ENCODE data around the gene IFNAR2.

The IFNAR2 gene

DNA sequence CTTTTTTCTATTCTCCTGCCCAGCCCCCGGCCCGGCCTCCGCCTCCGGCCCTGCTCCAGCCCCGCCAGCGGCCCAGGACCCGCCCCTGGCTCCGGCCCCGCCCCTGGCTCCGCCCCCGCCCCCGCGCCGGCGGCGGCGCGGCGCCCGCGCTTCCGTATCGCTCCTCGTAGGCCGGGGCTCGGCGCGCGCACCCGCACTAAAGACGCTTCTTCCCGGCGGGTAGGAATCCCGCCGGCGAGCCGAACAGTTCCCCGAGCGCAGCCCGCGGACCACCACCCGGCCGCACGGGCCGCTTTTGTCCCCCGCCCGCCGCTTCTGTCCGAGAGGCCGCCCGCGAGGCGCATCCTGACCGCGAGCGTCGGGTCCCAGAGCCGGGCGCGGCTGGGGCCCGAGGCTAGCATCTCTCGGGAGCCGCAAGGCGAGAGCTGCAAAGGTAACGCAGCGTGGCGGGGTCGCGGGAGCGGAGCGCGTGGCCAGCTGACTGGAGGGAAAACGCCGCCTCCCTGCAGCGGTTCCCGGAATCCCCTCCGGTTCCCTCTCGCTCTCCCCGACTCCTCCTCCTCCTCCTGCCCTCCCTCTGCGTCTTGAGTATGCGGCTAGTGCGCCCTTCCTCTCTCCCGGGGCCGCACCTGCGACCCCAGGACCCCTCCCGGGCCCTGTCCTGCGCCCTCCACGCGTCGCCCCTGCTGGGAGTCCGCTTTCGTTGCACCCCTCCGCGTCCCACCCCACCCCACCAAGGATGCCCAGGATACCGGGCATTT, at the start of gene IFNAR2:
Gene IFNAR2, plus strand, starts transcription at position 155 of the 761 bp plus-strand sequence. CDS start 11,985 bp downstream, outside the sequence.
- DNase-seq (ENCODE audit: low read depth): peak; percentile 74

DNA sequence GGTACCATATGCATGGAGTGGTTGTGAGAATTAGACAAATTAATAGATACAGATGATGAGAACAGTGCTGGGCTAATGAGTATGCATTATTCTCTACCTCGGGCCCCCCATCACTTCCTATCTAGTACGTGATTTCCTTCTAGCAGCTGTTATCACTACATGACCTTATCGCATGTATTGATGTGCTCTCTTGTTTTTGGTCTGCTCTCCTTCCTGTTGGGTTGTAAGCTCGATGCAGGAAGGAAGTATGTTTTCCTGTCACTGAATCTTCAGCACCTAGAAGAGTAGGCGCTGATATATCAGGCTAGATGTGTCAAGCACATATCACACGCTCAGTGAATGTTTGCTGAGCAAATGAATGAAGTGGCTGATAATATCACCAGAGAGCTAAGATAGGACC, 43.9 kb upstream of the IFNAR2 start:
- no peak for DNase-seq (ENCODE audit: low read depth)

- no peak for DNase-seq (ENCODE audit: low read depth)
Observed at GRCh38 chr21:33187276-33187675, 42.5 kb upstream of the IFNAR2 start.

GRCh38 chr21:33189237-33189636, 40.5 kb upstream of the IFNAR2 start:
- no peak for DNase-seq (ENCODE audit: low read depth)

GRCh38 chr21:33189824-33190223, 39.9 kb upstream of the IFNAR2 start:
- no peak for DNase-seq (ENCODE audit: low read depth)

DNA sequence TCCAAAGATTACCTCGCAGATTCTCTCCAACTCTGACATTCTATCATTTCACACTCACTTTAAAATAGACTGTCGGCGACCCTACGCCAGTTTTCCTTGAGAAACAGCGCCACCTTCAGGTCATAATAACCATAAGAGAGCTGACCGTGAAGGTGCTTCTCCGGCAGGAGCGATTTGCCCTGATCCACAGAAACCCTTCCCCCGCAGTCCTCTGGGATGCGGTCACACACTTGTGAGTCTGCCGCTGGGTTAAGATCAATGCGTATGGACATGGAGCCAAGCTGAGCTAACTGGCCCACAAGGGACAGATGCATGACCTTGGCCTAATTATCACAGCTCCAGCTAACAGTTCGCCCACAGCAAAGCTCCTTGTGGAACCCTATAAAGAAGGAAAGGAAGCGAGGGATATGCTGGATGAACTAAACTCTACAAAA, 32.8 kb upstream of the IFNAR2 start:
- peak; percentile 59 for DNase-seq (ENCODE audit: low read depth)

GRCh38 chr21:33197496-33197895, 32.2 kb upstream of the IFNAR2 start:
- no peak for DNase-seq (ENCODE audit: low read depth)

- DNase-seq (ENCODE audit: low read depth): no peak
Observed at GRCh38 chr21:33198346-33199099, 31.2 kb upstream of the IFNAR2 start.

DNA sequence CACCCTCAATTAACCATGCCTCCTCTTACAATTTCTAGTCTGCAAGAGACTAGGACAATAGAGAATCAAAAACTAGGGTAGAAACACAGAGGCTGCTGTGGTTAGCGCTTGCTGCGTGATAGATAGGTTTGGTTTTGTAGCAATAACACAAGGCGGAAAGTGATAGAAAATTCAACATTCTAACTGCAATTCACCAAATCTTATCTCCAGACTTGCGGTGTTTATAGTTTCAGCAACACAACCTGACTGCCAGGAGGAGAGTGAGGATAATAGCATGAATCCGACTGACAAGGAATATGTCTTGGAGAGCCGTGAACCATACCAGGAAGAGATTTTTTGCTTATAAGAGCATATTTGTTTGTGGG, 30.7 kb upstream of the IFNAR2 start:
- DNase-seq (ENCODE audit: low read depth): no peak

DNA sequence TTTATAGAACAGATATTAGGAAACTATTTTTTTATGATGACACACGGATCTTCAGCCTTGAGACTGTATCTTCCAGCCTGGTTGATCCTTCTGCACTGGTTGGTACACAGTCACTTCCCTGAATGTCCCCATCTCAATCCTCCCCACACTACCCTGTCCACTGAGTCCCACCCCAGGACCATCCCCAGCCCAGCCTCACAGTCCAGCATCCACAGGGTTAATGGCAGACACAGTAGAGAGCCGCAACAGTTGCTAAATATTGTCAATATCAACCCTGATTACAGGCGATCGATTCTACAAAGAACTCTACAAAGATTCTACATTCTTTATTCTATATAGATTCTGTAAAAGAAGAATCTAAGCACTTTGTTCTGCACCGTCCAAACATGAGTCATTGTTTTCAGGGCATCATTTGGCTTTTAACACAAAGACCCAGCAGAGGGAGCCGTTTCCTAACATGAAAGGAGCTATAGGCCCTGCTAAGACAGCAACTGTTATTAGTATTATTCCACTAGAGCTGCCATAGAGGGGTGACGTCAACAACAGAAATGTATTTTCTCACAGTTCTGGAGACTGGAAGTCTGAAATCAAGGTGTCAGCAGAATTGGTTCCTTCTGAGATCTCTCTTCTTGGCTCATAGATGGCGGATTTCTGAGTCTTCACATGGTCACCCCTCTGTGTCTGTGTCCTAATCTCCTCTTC, 30.1 kb upstream of the IFNAR2 start:
- DNase-seq (ENCODE audit: low read depth): peak; percentile 76

DNA sequence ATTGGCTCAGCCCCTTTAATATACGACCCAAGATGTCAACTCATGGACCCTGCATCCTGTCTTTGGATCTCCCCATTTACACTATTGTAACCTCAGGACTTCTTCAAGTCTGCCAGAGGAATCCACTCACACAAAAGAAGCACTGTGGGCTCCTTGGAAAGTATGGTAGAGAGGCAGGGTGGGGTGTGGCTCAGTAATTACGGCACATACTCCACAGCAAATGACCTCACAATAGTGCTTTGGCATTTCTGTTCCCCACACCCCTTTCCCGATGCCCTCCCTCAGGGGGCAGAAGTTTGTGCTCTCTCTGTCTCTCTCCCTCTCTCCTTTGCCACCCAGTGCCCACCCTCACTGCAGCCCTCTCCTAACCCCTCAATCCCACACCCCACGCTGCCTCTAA, 27.8 kb upstream of the IFNAR2 start:
- no peak for DNase-seq (ENCODE audit: low read depth)

DNA sequence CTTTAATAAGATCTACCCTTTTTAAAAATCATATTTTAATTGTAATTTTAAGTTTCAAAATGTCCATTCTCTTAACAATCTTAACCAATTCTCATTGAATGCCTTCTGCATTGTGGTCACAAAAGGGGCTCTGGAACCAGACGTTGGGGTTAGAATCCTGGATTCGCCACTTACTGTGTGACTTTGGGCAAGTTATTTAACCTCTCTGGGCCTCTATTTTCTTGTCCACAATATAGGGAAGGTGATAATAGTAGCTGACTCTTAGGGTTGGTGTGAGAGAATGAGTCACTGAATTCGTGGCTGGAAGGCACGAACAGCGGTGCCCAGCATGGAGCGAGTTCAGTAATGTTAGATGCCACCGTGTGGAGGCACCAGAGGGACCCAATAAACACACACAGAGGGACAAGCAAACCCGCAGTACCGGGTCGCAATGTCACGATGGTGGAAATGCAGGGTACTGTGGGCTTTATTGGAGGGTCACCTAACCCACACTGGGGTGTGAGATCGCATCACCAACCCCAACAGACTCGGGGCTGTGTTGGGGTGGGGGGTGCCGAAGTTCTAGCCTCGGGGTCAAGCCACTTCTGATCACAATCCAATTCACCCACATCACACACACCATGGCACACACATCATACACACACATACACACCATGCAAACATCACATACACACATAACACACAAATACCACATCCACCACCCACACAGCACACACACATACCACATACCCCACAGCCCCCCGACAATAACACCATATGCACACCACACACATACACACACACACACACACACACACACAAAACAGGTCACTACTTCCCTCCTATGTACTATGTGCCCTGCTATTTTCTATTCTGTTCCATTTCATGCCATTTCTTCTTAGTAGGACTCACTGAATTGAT, 27.0 kb upstream of the IFNAR2 start:
- DNase-seq (ENCODE audit: low read depth): no peak

DNA sequence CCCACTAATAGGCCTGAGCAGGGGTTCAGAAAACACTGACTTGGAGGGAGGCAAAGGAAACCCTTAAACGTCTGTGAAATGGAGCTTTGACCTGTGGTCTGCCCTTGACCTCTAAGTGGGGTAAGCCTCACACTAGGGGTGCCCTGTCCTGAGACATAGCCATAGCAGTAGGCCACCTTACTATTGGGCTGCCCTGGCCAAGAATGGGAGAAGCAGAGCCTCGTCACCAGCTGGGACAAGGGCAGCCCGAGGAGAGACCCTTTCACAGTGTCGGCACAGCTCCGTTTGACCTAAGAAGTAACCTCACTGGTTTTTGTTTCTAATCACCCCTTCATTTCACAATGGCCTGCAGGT, 26.4 kb upstream of the IFNAR2 start:
- no peak for DNase-seq (ENCODE audit: low read depth)

DNA sequence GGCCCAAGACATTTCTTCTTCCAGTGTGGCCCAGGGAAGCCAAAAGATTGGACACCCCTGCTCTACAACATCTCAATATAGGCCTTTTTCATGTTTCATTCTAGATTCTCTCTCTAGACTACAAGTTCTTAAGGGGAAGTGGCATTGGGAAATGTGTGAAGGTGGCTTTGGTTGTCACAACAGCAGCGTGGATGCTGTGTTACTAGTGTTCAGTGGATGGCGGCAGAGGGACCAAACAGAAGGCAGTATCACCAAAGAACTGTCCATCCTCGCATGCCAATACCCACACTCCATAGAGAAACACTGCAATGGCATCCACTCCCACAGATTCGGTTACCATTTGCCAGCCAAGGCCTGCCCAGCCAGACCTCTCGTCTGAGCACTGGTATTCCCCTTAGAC, 24.3 kb upstream of the IFNAR2 start:
- DNase-seq (ENCODE audit: low read depth): no peak

GRCh38 chr21:33206771-33207281, 22.9 kb upstream of the IFNAR2 start:
- DNase-seq (ENCODE audit: low read depth): no peak

DNA sequence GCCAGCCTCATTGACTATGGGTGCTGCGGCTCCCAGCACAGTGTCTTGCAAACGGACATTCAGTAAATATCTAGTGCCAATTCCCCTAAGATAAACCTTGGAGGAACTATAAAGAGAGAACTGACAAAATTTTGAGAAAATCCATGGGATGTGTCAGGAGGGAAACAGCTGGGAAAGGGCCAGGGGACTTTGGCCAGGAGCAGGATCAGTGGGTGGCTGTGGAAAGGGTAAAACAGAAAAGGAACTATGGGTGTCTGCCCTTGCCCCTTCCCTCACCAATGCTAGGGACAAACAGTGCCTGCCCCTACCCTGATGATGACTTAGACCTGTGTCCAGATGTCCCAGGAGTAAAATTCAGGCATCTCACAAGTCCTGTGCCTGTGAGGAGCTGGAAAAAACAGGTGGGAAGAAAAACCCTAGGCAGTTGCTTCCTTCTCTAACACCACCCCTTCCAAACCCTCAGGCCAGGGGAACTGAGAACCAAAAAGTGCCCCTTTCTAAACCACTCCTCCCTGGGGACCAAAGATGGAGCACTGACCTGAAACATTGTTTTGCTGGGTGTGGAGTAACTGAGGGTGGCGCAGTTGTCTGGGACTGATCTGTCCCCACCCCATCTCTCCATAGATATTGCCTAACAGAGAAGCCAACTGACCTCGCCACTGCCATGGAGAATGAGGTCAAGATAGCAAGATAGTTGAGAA, 22.1 kb upstream of the IFNAR2 start:
- DNase-seq (ENCODE audit: low read depth): no peak

DNA sequence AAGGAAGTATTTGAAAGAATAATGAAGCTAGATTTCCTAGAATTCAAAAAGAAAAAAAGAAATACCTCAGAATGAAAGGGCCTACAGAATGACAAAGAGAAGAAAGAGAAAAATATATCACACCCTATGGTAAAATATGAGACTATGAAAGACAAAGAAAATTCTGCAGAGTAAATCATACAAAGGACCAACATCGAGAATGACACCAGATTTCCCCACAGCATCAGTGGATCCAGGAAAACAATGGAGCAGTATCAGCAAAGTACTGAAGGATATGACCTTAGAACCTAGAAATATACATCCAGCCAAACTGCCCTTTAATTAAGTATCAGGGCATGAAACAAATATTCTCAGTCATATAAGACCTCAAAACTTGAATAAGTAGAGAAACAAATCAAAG, 21.2 kb upstream of the IFNAR2 start:
- DNase-seq (ENCODE audit: low read depth): no peak

GRCh38 chr21:33211305-33211704, 18.4 kb upstream of the IFNAR2 start:
- DNase-seq (ENCODE audit: low read depth): no peak

- no peak for DNase-seq (ENCODE audit: low read depth)
Observed at GRCh38 chr21:33211732-33212131, 18.0 kb upstream of the IFNAR2 start.

GRCh38 chr21:33212159-33212851, 17.4 kb upstream of the IFNAR2 start:
- DNase-seq (ENCODE audit: low read depth): no peak

GRCh38 chr21:33214056-33214455, 15.7 kb upstream of the IFNAR2 start:
- DNase-seq (ENCODE audit: low read depth): no peak
